Activated naive CD4-positive, alpha-beta T cell (primary cell): Measurements from ENCODE around the gene DMRTC1.
"Not testable (repeated sequence)": the region's sequence is repeated elsewhere in the genome, so short reads cannot be mapped to it uniquely, and the experiment has no call there.

Source experiments
- DNase-seq, 4 experiments: peaks; one replicate each; lab custom pipeline; 2025; lab: John Stamatoyannopoulos, UW

The DMRTC1 gene, protein sequence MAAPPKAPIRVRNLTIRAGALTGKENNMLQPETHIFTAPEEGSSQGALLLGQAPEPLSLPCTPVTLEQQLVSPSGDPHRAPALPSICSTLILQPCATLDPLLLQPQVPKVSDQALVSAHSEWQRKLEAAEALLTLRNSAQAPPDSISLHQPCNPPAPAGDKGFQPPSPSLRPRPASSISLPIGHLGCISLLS

DNA sequence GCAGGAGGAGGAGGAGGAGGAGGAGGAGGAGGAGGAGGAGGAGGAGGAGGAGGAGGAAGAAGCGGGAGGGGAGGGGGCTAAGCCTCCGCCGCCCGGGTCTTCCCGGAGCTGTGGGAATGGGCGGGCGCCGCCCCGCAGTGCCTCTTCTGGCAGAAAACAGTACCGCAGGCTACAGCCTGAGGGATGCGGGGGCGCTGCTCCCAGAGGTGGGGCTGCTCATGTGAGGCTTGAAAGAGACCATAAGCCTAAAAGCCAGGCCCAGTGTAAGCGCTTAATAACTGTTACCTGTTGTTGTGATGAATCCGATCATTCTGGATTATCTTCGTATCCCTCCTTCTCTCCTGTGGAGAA lies at the start of gene DMRTC1:
DMRTC1 (minus strand) TSS at position 19 of the 351 bp plus-strand sequence. CDS start 68,143 bp downstream, outside the sequence.
- DNase-seq: not testable (repeated sequence)

DNA sequence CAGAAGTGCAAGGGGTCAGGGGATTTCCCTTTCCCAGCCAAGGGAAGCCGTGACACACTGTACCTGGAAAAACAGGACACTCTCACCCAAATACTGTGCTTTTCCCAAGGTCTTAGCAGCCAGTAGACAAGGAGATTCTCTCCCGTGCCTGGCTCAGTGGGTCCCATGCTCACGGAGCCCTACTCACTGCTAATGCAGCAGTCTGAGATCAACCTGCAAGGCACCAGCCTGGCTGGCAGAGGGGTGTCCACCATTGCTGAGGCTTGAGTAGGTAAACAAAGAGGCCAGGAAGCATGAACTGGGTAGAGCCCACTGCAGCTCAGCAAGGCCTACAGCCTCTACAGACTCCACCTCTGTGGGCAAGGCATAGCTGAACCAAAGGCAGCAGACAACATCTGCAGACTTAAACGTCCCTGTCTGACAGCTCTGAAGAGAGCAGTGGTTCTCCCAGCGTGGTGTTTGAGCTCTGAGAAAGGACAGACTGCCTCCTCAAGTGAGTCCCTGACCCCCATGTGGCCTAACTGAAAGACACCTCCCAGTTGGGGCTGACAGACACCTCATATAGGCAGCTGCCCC lies 37.3 kb upstream of the DMRTC1 start:
- DNase-seq: not testable (repeated sequence)

DNA sequence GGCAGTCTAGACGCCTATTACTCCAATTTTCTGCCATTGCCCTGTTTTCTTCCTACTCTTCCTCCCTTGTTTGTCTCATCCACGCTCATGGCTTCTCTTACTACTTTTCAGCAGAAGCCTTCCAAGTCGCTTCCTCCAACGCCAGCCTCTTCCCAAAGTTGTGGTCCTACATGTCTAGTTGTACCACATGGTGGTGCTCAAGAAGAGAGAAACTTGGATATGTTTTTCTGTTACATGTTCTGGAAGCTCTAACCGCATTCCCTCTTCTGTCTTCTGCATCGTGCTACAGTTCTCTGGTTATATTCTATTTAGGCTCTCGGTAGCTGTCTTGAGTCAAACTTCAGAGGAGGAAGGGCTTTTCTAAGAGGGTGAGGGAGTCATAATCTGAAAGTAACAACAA lies 31.2 kb upstream of the DMRTC1 start:
- not testable (repeated sequence) for DNase-seq

DNA sequence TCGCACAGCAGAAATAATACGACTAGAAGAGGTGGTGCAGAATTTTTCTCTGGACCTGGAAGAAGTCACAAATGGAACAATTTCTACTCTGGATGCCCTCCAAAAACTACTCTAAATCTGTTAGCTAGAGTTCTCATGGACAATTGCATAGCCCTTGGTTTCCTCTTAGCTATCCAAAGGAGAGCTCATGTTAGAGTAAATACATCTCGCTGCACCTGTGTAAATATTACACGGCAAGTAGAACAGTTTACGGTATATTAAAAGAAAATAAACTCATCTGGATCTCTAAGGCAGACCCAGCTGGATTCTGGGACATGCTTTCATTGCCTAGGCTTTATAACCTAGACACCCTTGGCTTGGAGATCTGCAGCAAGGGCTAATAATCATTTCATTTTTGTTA lies 28.2 kb upstream of the DMRTC1 start:
- not testable (repeated sequence) for DNase-seq

DNA sequence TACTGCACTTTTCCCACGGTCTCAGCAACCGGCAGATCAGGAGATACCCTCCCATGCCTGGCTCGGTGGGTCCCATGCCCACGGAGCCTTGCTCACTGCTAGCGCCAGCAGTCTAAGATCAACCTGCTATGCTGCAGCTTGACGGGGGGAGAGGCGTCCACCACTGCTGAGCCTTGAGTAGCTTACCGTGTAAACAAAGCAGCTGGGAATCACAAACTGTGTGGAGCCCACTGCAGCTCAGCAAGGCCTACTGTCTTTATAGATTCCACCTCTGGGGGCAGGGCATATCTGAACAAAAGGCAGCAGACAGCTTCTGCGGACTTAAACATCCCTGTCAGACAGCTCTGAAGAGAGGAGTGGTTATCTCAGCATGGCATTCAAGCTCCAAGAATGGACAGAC lies 16.3 kb upstream of the DMRTC1 start:
- not testable (repeated sequence) for DNase-seq

DNA sequence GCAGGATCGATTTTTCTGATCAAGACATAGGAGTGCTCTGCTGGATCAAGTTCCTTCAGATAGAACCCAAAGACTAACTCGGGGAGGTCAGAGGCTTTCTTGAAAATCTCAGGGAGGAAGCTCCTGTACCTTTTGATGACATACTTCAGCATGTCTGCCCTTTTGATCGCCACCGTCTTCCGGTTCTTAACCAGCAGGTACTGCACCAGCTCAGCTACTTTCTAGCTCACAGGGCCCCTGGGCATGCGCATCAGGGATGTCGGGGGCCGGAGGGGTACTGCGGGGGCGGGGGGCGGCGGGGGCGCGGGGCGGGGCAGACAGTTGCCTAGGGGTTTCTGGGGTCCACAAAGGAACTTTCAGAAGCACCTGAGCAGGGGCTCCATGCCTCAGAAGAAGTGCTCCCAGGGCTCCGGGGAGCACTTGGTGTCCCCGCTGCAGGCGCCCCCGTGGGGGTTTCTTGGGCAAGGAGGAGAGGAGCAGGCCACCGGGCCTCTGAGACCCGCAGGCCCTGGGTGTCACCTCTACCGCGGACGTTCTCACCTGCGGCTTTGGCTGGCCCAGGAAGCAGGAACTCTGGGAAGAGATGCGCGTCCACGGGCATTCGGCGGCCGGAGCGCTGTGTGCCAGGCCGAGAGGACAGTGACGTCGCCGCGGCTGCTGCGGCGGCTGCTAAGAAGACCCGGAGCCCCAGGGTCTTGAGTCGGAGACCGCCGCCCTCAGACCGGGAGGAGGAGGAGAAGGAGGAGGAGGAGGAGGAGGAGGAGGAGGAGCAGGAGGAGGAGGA lies 410 bp downstream of the DMRTC1 start:
- not testable (repeated sequence) for DNase-seq

DNA sequence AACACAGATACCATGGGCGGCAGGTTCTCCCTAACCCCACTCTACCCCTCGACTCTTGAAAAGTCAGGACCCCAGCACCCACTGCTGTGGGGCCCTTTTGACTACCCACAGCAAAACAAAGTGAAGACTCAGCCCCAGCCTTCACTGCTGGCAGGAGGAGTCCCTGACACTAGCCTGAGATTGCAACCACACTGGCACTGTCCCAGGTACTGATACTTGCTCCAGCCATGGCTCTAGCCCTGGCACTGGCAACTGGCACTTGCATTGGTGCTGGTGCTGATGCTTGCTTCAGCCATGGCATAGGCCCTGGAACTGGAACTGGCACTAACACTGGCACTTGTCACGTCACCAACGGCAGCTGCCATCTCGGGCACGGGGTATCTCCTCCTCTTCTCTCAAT lies 1.4 kb downstream of the DMRTC1 start:
- not testable (repeated sequence) for DNase-seq

DNA sequence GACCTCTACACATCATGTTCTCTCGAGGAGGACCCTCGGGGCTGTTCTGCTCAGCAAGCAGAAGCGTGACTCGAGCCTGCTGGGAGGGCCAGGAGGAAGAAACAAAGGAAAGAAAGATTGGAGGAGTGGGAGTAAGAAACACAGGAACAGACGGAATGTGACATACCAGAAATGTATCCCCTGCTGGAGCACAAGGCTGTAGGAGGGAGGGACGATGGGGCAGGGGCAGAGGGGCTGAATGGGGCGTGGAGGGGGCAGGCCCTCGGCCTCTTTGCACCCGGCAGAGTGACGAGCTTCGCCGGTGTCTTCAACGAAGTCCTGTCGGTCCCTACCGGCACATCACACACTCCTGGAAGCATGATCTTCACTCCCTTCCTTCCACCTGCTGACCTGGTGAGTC lies 5.7 kb downstream of the DMRTC1 start, which contains the start of gene FAM236A:
FAM236A (plus strand) TSS at position 301 of the 400 bp plus-strand sequence; CDS start at position 358, 57 bp downstream.
- not testable (repeated sequence) for DNase-seq

DNA sequence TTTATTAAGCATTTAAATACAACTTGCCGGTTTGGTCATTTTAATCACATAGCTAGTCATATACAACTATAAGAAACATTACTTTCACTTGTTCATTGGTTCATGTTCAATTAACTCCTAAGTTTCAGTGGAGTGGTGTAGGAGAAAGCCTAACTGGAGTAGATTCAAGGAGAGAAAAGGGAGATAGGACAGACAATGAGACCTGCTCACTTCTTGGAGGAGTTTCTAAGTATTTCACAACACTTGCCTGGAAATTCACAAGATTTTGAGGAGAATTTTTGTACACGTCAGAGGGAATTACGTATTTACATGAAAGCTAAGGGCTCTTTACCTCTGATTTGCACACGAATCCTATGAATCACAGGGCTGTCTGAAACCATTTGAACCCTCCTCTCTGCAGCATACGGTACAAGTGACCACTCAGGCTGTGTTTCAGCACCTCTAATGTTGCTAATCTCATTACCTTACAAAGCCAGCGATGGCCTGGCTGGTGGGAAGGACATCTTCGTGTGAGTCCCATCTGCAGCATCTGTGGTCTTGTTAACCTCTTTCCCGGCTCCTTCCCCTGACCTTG lies 6.7 kb downstream of the DMRTC1 start:
- DNase-seq: not testable (repeated sequence)

DNA sequence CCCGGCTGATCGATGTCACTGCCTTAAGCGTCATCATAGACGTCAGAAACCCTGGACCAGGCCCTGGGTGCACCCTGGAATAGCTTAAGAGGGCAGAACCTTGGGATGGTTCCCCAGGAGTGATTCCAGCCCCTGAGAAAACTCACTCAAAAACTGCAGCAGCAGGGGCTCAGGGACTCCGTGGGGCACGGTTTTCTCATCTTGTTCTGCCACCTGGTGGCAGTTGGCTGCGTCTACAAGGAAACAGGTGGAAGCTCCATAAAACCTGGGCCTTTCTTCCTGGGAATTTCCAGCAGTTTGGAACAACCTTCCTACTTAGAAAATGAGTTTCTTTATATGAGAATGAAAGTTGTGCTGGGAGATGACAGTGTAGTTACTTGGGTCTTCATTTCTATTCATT lies 7.2 kb downstream of the DMRTC1 start:
- DNase-seq: not testable (repeated sequence)

DNA sequence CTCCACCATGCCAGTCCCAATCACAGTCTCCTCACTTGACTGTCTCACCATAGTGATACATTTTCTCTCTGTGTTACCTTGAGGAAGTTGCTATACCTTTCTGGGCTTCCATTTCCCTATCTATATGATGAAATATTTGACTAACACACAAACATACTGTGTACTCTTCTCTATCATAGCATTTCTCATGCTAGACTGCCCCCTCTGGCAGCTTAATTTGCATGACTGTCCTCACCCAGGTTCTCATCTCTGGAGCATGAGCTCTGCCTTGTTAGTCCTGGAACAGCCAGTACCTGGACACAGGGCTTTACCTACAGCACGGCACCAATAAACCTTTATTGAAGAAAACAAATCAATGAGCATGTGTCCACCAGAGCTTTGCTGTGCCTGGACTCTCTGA lies 11.4 kb downstream of the DMRTC1 start:
- DNase-seq: not testable (repeated sequence)

DNA sequence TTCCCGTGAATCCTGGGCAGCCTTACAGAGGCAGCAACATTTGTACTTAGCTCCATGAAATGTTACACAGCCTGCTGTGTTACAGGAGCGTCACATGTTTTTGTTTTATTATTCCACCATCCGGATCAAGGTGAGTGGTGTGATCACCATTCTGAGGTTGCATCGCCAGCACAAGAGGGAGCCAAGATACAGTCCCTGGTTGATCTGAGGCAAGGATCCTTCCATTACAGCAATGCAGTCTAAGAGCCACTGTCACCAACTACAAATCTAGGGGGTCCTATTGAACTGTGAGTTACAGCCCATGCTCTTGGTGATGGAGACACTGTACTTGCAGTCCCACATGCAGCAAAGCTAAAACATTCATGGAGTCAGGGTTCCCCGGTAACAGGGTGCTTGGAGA lies 27.5 kb downstream of the DMRTC1 start:
- DNase-seq: not testable (repeated sequence)

DNA sequence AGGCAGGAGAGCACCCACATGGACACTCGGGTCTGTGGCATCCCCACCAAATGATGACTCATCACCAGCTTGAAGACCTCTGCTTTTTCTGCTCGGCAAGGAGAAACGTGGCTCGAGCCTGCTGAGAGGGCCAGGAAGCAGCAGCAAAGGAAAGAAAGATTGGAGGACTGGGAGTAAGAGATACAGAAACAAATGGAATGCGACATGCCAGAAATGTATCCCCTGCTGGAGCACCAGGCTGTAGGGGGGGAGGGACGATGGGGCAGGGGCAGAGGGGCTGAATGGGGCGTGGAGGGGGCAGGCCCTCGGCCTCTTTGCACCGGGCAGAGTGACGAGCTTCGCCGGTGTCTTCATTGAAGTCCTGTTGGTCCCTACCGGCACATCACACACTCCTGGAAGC lies 31.3 kb downstream of the DMRTC1 start, which contains the start of gene FAM236C:
FAM236C (plus strand) TSS at position 301 of the 400 bp plus-strand sequence. CDS start 100 bp downstream, outside the sequence.
- DNase-seq: not testable (repeated sequence)

DNA sequence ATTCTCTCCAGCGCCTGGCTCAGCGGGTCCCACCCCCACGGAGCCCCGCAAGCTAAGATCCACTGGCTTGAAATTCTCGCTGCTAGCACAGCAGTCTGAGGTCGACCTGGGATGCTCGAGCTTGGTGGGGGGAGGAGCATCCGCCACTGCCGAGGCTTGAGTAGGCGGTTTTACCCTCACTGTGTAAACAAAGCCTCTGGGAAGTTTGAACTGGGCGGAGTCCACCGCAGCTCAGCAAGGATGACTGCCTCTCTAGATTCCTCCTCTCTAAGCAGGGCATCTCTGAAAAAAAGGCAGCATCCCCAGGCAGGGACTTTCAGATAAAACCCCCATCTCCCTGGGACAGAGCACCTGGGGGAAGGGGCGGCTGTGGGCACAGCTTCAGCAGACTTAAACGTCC lies 53.9 kb downstream of the DMRTC1 start:
- DNase-seq: not testable (repeated sequence)

DNA sequence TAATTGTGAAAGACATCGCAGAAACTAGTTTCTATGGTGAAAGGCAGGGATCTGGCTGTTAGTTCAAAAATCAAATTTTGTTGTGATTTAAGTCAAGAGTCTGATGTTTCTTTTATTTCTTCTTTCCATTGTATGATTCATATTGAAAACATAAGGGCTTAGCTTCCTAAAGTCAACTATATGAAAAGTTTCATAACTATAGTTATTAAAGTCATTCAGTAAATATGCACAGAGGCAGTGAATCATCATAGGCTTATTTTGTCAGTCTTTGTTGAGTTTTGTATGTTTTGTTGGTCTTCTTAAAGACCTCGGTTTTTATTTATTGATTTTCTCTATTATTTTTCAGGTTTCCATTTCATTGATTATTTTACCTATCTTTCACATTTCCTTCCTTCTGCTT lies 60.7 kb downstream of the DMRTC1 start:
- DNase-seq: not testable (repeated sequence)

DNA sequence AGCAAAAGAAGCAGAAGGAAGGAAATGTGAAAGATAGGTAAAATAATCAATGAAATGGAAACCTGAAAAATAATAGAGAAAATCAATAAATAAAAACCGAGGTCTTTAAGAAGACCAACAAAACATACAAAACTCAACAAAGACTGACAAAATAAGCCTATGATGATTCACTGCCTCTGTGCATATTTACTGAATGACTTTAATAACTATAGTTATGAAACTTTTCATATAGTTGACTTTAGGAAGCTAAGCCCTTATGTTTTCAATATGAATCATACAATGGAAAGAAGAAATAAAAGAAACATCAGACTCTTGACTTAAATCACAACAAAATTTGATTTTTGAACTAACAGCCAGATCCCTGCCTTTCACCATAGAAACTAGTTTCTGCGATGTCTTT lies 106.1 kb downstream of the DMRTC1 start:
- not testable (repeated sequence) for DNase-seq

DNA sequence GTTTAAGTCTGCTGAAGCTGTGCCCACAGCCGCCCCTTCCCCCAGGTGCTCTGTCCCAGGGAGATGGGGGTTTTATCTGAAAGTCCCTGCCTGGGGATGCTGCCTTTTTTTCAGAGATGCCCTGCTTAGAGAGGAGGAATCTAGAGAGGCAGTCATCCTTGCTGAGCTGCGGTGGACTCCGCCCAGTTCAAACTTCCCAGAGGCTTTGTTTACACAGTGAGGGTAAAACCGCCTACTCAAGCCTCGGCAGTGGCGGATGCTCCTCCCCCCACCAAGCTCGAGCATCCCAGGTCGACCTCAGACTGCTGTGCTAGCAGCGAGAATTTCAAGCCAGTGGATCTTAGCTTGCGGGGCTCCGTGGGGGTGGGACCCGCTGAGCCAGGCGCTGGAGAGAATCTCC lies 112.9 kb downstream of the DMRTC1 start:
- not testable (repeated sequence) for DNase-seq
